Measurements from ENCODE around the gene POLD3.

The POLD3 gene

DNA sequence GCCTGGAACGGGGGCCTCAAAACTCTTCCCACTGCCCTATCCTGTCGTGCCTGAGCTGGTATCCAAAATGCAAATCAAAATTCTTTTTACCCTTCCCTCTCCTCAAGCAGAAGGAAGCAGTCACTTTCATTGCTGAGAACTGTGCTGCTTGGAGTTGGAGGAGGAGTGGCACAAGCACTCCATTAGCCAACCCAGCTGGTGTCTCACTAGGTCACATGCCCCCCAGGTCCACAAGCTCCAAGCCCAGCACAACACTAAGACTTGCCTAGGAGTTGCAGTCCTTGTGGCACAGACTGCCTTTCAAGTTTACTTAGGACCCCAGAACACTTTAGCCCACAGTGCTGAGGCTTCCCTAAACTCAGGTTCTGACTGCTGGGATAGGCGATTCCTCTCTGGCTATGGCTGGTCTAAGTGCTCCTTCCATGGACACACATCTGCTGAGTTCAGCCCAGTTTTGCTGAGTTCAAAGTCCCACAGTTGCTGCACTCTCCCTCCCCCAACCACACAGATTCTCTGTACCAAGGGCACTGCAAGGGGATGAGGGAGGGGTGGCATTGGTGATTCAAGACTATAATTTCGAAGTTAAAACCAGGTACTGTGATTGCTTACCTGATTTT lies 70.2 kb downstream of the POLD3 start:
- Histone ChIP-seq H3K4me3 (ENCODE audit: low read length) (no peak overlapping the region), H3K27me3 (replicated peaks; ENCODE audit: control insufficient read depth, insufficient read depth, low read length) (no peaks in the 10 kb centered on the region), H3K36me3 (ENCODE audit: control insufficient read depth, insufficient read depth, low read length, severe bottlenecking) (peaks cover 2% of the 10 kb centered on the region), H3K9me3 (ENCODE audit: control insufficient read depth, low read length) (no peaks in the 10 kb centered on the region), H3K4me1 (ENCODE audit: control insufficient read depth, insufficient read depth, low read length) (no peaks in the 10 kb centered on the region), H3K9ac (ENCODE audit: low read length) (no peak overlapping the region)
- no peak for DNase-seq (ENCODE audit: low read depth)

DNA sequence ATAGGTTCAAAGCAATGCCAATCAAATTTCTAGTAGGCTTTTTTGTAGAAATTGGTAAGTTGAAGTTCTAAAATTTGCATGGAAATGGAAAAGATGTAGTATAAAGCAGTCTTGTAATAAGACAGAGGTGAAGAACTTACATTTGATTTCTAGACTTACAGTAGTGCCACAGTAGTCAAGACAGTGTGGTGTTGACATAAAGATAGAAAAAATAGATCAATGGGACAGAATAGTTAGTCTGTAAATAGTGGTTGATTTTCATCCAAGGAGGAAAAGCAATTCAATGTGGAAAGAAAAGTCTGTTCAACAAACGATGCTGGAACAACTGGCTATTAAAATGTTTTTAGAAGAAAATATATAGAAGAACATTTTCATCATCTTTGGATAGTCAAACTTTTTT lies 70.9 kb downstream of the POLD3 start:
- Histone ChIP-seq H3K27me3 (replicated peaks; ENCODE audit: control insufficient read depth, insufficient read depth, low read length) (no peaks in the 10 kb centered on the region), H3K4me1 (ENCODE audit: control insufficient read depth, insufficient read depth, low read length) (no peaks in the 10 kb centered on the region), H3K9me3 (ENCODE audit: control insufficient read depth, low read length) (no peaks in the 10 kb centered on the region), H3K4me3 (ENCODE audit: low read length) (no peak overlapping the region), H3K36me3 (ENCODE audit: control insufficient read depth, insufficient read depth, low read length, severe bottlenecking) (peaks cover 2% of the 10 kb centered on the region), H3K9ac (ENCODE audit: low read length) (no peak overlapping the region)
- no peak for DNase-seq (ENCODE audit: low read depth)

DNA sequence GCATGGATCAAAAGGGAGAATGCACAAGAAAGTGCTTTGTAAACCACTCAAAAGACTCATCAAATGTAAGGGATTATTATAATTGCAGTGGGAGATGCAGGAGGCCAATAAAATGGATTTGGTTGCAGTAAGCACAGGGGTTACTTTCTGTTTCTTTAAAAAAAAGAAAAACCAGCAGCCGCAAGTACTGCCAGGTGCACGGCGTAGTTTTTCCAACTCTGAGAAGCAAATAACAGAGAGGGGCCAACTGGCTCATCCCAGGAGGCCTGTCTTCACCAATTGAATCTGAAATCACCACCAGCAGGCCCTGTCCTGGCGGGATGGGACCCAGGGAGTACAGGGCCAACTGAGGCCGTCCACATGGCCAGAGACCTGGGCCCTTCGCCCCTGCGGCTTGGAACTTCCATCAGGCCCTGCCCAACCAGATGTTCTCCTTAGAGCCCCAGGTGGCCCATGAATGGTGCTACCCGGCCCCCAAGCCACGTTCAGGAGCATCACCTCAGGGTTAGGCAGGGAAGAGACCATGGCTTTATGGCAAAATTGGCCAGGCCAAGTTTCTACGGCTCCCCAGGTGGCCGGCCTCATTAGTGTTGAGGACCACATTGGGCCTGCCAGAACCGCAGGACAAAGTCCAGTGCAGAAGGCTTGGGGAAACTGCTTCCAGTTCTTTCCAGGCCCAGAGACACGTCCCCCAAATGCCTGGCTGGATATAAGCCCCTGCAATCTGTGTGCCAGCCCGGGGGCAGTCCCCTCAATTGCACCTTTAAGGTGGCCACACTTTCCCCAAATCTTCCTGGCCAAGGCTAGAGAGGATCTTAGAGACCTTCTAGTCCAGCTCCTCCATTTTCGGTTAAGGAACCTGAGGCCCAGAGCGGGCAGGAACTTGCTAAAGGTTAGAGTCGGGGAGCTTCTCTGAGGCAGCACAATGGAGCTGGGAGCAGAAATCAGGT lies 77.1 kb downstream of the POLD3 start:
- H3K9me3 ChIP-seq (ENCODE audit: control insufficient read depth, low read length) = no peaks in the 10 kb centered on the region
- no peaks in the 10 kb centered on the region for H3K36me3 ChIP-seq (ENCODE audit: control insufficient read depth, insufficient read depth, low read length, severe bottlenecking)
- peaks cover 27% of the 10 kb centered on the region for H3K4me1 ChIP-seq (ENCODE audit: control insufficient read depth, insufficient read depth, low read length)
- no peak for DNase-seq (ENCODE audit: low read depth)
- H3K4me3 ChIP-seq (ENCODE audit: low read length) = no peak overlapping the region
- H3K27me3 ChIP-seq (replicated peaks; ENCODE audit: control insufficient read depth, insufficient read depth, low read length) = no peaks in the 10 kb centered on the region
- no peak overlapping the region for H3K9ac ChIP-seq (ENCODE audit: low read length)

GRCh38 chr11:74670171-74670570 lies 77.8 kb downstream of the POLD3 start:
- Histone ChIP-seq H3K4me1 (ENCODE audit: control insufficient read depth, insufficient read depth, low read length) (peaks cover 27% of the 10 kb centered on the region), H3K36me3 (ENCODE audit: control insufficient read depth, insufficient read depth, low read length, severe bottlenecking) (no peaks in the 10 kb centered on the region), H3K9me3 (ENCODE audit: control insufficient read depth, low read length) (no peaks in the 10 kb centered on the region), H3K4me3 (ENCODE audit: low read length) (no peak overlapping the region), H3K27me3 (replicated peaks; ENCODE audit: control insufficient read depth, insufficient read depth, low read length) (no peaks in the 10 kb centered on the region), H3K9ac (ENCODE audit: low read length) (no peak overlapping the region)
- DNase-seq (ENCODE audit: low read depth) = no peak

- H3K4me1 ChIP-seq (ENCODE audit: control insufficient read depth, insufficient read depth, low read length) = peaks cover 27% of the 10 kb centered on the region
- DNase-seq (ENCODE audit: low read depth) = peak; percentile 42
- no peaks in the 10 kb centered on the region for H3K27me3 ChIP-seq (replicated peaks; ENCODE audit: control insufficient read depth, insufficient read depth, low read length)
- H3K36me3 ChIP-seq (ENCODE audit: control insufficient read depth, insufficient read depth, low read length, severe bottlenecking) = no peaks in the 10 kb centered on the region
- no peak overlapping the region for H3K4me3 ChIP-seq (ENCODE audit: low read length)
- no peak overlapping the region for H3K9ac ChIP-seq (ENCODE audit: low read length)
- H3K9me3 ChIP-seq (ENCODE audit: control insufficient read depth, low read length) = no peaks in the 10 kb centered on the region
Observed at GRCh38 chr11:74671520-74672196, 79.3 kb downstream of the POLD3 start.

DNA sequence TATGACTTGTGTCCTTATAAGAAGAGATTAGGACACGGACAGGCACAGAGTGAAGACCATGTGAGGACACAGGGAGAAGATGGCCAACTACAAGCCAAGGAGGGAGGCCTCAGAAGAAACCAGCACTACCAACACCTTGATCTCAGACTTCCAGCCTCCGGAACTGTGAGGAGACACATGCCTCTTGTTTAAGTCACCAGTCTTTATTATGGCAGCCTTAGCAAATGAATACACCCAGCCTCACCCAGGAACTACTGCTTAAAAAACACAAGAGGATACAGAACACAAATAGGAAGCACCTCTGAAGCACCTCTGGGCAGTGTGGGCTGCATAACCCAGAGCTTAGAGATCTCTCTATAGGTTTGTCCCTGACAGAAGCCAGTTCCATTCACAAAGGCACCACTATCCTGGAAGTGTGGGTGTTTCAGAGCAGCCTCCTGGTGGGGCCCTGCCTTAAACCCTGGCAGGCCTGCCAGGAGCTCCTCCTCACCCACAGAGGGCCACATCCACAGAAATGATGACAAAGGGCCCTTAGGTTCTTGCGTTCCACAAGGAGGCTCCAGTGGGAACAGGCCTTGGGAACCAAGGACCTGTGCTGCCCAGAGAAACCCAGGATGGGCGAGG lies 80.1 kb downstream of the POLD3 start:
- H3K27me3 ChIP-seq (replicated peaks; ENCODE audit: control insufficient read depth, insufficient read depth, low read length) = no peaks in the 10 kb centered on the region
- H3K36me3 ChIP-seq (ENCODE audit: control insufficient read depth, insufficient read depth, low read length, severe bottlenecking) = no peaks in the 10 kb centered on the region
- DNase-seq (ENCODE audit: low read depth) = no peak
- peak overlapping the region; percentile 13 for H3K9ac ChIP-seq (ENCODE audit: low read length)
- H3K4me1 ChIP-seq (ENCODE audit: control insufficient read depth, insufficient read depth, low read length) = peaks cover 27% of the 10 kb centered on the region
- no peak overlapping the region for H3K4me3 ChIP-seq (ENCODE audit: low read length)
- H3K9me3 ChIP-seq (ENCODE audit: control insufficient read depth, low read length) = no peaks in the 10 kb centered on the region

GRCh38 chr11:74672956-74673692 lies 80.7 kb downstream of the POLD3 start:
- Histone ChIP-seq H3K36me3 (ENCODE audit: control insufficient read depth, insufficient read depth, low read length, severe bottlenecking) (no peaks in the 10 kb centered on the region), H3K27me3 (replicated peaks; ENCODE audit: control insufficient read depth, insufficient read depth, low read length) (no peaks in the 10 kb centered on the region), H3K4me1 (ENCODE audit: control insufficient read depth, insufficient read depth, low read length) (peaks cover 27% of the 10 kb centered on the region), H3K9me3 (ENCODE audit: control insufficient read depth, low read length) (no peaks in the 10 kb centered on the region), H3K4me3 (ENCODE audit: low read length) (no peak overlapping the region), H3K9ac (ENCODE audit: low read length) (no peak overlapping the region)
- DNase-seq (ENCODE audit: low read depth) = peak; percentile 94

DNA sequence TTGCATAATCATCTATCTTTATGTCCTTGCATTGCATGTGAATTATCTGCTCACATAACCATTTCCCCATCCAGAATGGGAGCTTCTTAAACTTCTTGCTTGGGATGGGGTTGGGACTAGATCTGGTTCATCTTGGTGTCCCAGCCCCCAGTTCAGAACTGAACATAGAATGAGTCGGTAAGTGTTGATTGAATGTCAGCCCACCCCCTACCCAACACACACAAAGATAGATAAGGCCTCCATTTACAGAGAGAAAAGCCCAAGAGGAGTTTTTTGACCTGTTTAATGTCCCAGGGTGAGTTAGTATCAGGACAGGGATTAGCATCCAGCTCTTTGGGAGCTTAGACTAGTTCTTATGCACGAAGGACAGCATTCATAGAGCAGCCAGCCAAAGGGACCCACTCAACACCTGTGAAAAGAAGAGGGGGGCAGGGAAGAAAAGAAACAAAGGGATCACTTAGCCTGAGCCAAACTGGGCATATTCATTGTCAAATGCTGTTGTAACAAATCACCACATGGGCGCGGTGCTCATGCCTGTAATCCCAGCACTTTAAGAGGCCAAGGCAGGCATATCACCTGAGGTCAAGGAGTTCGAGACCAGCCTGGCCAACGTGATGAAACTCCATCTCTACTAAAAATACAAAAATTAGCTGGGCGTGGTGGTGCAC lies 81.4 kb downstream of the POLD3 start:
- Histone ChIP-seq H3K4me1 (ENCODE audit: control insufficient read depth, insufficient read depth, low read length) (peaks cover 27% of the 10 kb centered on the region), H3K9me3 (ENCODE audit: control insufficient read depth, low read length) (no peaks in the 10 kb centered on the region), H3K4me3 (ENCODE audit: low read length) (no peak overlapping the region), H3K36me3 (ENCODE audit: control insufficient read depth, insufficient read depth, low read length, severe bottlenecking) (no peaks in the 10 kb centered on the region), H3K9ac (ENCODE audit: low read length) (no peak overlapping the region), H3K27me3 (replicated peaks; ENCODE audit: control insufficient read depth, insufficient read depth, low read length) (no peaks in the 10 kb centered on the region)
- no peak for DNase-seq (ENCODE audit: low read depth)

DNA sequence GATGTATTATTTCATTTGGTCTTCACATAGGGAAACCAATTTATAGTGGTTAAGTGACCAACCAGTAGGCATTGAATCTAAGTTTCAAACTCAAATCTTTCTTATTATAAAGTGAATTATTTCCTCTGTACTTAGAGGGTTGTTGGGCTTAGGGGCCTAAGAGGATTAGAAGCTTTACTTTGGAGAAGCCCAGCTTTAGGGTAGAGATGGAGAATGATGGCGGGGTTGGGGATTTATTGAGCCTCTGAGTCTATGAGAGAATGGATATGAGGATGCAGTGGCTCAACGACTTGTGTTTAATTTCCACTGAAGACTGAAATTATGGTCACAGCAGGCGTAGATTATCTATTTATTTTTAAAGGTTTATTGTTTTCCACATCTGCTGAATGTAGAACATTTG lies 83.4 kb downstream of the POLD3 start:
- H3K36me3 ChIP-seq (ENCODE audit: control insufficient read depth, insufficient read depth, low read length, severe bottlenecking) = no peaks in the 10 kb centered on the region
- H3K27me3 ChIP-seq (replicated peaks; ENCODE audit: control insufficient read depth, insufficient read depth, low read length) = no peaks in the 10 kb centered on the region
- DNase-seq (ENCODE audit: low read depth) = no peak
- H3K9me3 ChIP-seq (ENCODE audit: control insufficient read depth, low read length) = no peaks in the 10 kb centered on the region
- H3K9ac ChIP-seq (ENCODE audit: low read length) = no peak overlapping the region
- H3K4me3 ChIP-seq (ENCODE audit: low read length) = no peak overlapping the region
- H3K4me1 ChIP-seq (ENCODE audit: control insufficient read depth, insufficient read depth, low read length) = peaks cover 27% of the 10 kb centered on the region

DNA sequence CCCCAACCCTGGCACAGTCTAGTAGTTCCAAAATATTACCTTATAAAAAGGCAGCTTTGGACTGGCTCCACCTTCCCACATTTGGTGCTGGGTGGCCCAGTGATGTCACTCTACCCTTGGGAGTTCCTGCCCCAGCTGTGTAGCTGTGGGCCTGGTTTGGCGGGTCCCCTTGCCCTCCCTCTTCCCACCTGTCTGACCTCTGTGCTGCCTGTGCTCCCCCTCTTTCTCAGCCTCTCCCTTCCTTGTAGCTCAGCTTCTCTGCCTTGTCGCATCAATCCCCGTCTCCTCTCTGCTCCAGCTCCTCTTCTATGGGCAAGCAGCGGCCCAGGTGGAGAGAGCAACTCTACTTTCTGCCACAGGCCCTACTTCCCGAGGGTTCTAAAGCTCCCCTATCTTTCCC lies 84.2 kb downstream of the POLD3 start:
- H3K27me3 ChIP-seq (replicated peaks; ENCODE audit: control insufficient read depth, insufficient read depth, low read length) = no peaks in the 10 kb centered on the region
- no peaks in the 10 kb centered on the region for H3K9me3 ChIP-seq (ENCODE audit: control insufficient read depth, low read length)
- no peaks in the 10 kb centered on the region for H3K36me3 ChIP-seq (ENCODE audit: control insufficient read depth, insufficient read depth, low read length, severe bottlenecking)
- DNase-seq (ENCODE audit: low read depth) = no peak
- peaks cover 24% of the 10 kb centered on the region for H3K4me1 ChIP-seq (ENCODE audit: control insufficient read depth, insufficient read depth, low read length)
- H3K9ac ChIP-seq (ENCODE audit: low read length) = no peak overlapping the region
- H3K4me3 ChIP-seq (ENCODE audit: low read length) = no peak overlapping the region

All from adipocyte (in vitro differentiated cells).